ENCODE results near the gene MAGEH1.

Gene MAGEH1

GRCh38 chrX:55489314-55490009 lies 37.5 kb downstream of the MAGEH1 start, which contains the start of gene USP51:
Gene USP51, minus strand, starts transcription at chrX:55489848. Its CDS starts 909 bp downstream, at chrX:55488939.
- no peak for FAIRE-seq
- no peak for DNase-seq (ENCODE audit: insufficient read length, low spot score)

- no peak for FAIRE-seq
- no peak for DNase-seq (ENCODE audit: insufficient read length, low spot score)
Measured at GRCh38 chrX:55490121-55490520, 38.2 kb downstream of the MAGEH1 start.

GRCh38 chrX:55490974-55491373 lies 39.0 kb downstream of the MAGEH1 start:
- FAIRE-seq (no peak), DNase-seq (ENCODE audit: insufficient read length, low spot score) (no peak)

Data from HTR-8/SVneo (cell line).